GM04504 (cell line): Measurements from ENCODE around the gene GIPC1.
A peak's percentile ranks its signal among the peaks of the same experiment; 100 is the strongest.
"Not testable (repeated sequence)": the region's sequence is repeated elsewhere in the genome, so short reads cannot be mapped to it uniquely, and the experiment has no call there.

ENCODE experiments used
- DNase-seq: peaks from one replicate; pipeline ENCODE4 v3.0.0-alpha.2; 2012; ENCODE audit warnings: low read depth

GIPC1 gene

GRCh38 chr19:14496029-14496833 lies at the start of gene GIPC1:
Gene GIPC1 (minus strand): TSS chr19:14496127. CDS start chr19:14482976, 13,151 bp downstream.
- DNase-seq: peak; percentile 98

GRCh38 chr19:14545716-14546082 lies 49.8 kb upstream of the GIPC1 start:
- DNase-seq: no peak

GRCh38 chr19:14544977-14545715 lies 49.2 kb upstream of the GIPC1 start:
- DNase-seq: no peak

- no peak for DNase-seq
These were observed 48.1 kb upstream of the GIPC1 start for GRCh38 chr19:14544047-14544446.

- peak; percentile 45 for DNase-seq
These were observed 46.9 kb upstream of the GIPC1 start for GRCh38 chr19:14542711-14543328.

GRCh38 chr19:14541979-14542378 lies 46.1 kb upstream of the GIPC1 start:
- DNase-seq: not testable (repeated sequence)

GRCh38 chr19:14540741-14541525 lies 45.0 kb upstream of the GIPC1 start:
- no peak for DNase-seq

- DNase-seq: no peak
These were observed 41.2 kb upstream of the GIPC1 start for GRCh38 chr19:14536926-14537692.

- no peak for DNase-seq
These were observed 37.5 kb upstream of the GIPC1 start for GRCh38 chr19:14533450-14533849.

GRCh38 chr19:14530506-14530905 lies 34.6 kb upstream of the GIPC1 start:
- no peak for DNase-seq

GRCh38 chr19:14530005-14530348 lies 34.0 kb upstream of the GIPC1 start:
- DNase-seq: no peak

- peak; percentile 100 for DNase-seq
These were observed 33.5 kb upstream of the GIPC1 start, which contains the start of gene TECR for GRCh38 chr19:14529254-14530004. Gene TECR (plus strand): TSS chr19:14529594. CDS start chr19:14529697, 103 bp downstream.

GRCh38 chr19:14528419-14529253 lies 32.7 kb upstream of the GIPC1 start:
- DNase-seq: no peak

GRCh38 chr19:14526423-14526822 lies 30.5 kb upstream of the GIPC1 start:
- DNase-seq: no peak

GRCh38 chr19:14525729-14526128 lies 29.8 kb upstream of the GIPC1 start:
- DNase-seq: no peak

GRCh38 chr19:14520543-14520942 lies 24.6 kb upstream of the GIPC1 start:
- no peak for DNase-seq

- DNase-seq: no peak
These were observed 24.0 kb upstream of the GIPC1 start for GRCh38 chr19:14519860-14520407.

GRCh38 chr19:14519245-14519859 lies 23.4 kb upstream of the GIPC1 start:
- no peak for DNase-seq
